Measurements from ENCODE around the gene RNU5B-1.
A peak's percentile ranks its signal among the peaks of the same experiment; 100 is the strongest.

DNA sequence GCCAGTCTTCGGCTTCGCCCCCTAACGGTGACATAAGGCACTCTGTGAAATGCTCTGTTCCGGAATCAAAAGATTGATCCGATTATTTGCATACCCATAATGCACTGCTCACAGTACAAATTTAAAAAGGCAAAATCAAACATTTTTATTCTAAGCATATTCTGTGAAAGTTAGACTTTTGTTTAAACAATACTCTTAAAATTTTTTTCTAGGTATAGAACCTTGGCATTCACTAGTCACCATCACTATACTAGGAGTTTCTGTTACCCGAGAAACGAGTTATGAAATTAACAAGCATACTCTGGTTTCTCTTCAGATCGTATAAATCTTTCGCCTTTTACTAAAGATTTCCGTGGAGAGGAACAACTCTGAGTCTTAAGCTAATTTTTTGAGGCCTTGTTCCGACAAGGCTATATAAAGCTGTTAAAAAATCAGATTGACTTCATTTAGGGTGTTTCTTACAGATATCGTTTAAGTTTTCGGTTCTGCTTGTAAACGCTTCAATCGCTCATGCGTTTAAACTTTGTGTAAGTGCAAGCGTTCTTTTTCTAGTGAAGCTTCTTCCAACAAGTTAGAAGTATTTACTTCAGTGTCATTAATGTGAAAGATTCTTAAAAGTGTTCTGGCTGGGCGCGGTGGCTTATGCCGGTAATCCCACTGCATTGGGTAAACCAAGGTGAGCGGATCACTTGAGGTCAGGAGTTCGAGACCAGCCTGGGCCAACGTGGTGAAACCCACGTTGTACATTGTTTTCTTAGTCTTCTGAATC, at the start of gene RNU5B-1:
- TF ChIP-seq, protein P1, sequence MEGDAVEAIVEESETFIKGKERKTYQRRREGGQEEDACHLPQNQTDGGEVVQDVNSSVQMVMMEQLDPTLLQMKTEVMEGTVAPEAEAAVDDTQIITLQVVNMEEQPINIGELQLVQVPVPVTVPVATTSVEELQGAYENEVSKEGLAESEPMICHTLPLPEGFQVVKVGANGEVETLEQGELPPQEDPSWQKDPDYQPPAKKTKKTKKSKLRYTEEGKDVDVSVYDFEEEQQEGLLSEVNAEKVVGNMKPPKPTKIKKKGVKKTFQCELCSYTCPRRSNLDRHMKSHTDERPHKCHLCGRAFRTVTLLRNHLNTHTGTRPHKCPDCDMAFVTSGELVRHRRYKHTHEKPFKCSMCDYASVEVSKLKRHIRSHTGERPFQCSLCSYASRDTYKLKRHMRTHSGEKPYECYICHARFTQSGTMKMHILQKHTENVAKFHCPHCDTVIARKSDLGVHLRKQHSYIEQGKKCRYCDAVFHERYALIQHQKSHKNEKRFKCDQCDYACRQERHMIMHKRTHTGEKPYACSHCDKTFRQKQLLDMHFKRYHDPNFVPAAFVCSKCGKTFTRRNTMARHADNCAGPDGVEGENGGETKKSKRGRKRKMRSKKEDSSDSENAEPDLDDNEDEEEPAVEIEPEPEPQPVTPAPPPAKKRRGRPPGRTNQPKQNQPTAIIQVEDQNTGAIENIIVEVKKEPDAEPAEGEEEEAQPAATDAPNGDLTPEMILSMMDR (IDR thresholded peaks at IDR 0.05), result peak; percentile 75 to 89 (median 86)
- peak; percentile 69 for TF ChIP-seq POLR2A (IDR thresholded peaks at IDR 0.05)

Data from testis (tissue), 2 donors.